NCI-H345 (cell line): ENCODE results near the gene LYRM7.
"Not testable (repeated sequence)": the region's sequence is repeated elsewhere in the genome, so short reads cannot be mapped to it uniquely, and the experiment has no call there.

Source experiments
- DNase-seq: peaks from one replicate; lab custom pipeline; 2025; lab: John Stamatoyannopoulos, UW

LYRM7 gene

DNA sequence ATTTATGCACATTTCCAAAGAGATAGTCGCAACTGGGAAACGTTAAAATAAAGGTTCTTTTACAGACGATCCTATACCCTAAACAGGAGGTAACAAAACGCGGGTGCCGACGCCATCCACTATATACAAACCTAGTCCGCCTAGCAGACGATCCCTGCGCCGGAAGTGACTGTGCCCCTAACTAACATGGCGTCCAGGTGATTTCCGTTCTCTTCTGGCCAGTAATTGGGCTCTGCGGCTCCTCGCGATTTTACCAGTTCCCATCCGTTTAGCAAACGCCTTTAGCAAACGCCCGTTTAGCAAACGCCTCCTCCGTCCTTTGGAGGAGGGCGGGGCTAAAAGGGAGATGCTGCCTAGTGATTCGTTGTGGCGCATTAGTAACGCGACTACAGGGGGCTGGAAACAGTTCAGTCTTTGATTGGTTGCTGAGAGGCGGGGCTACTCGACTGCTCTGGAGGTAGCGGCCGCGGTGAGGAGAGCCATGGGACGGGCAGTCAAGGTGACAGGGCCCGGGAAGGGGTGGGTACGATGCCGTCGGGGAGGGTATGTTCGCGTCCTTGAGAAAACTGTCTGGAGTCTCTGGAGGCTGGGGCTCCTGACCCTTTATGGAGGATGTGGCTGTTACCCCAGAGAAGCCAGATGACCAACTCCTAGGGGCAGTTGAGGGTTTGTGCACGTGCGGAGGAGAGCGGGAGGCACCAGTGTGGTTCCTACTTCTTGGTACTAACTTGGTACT, at the start of gene LYRM7:
Gene LYRM7 (plus strand): TSS at position 405 of the 736 bp plus-strand sequence. CDS start 77 bp downstream, at position 482.
- DNase-seq, result peak; percentile 99

- DNase-seq, result not testable (repeated sequence)
Measured at GRCh38 chr5:131127244-131127643, 43.5 kb upstream of the LYRM7 start.

- no peak for DNase-seq
Measured at GRCh38 chr5:131129306-131129705, 41.4 kb upstream of the LYRM7 start.

DNA sequence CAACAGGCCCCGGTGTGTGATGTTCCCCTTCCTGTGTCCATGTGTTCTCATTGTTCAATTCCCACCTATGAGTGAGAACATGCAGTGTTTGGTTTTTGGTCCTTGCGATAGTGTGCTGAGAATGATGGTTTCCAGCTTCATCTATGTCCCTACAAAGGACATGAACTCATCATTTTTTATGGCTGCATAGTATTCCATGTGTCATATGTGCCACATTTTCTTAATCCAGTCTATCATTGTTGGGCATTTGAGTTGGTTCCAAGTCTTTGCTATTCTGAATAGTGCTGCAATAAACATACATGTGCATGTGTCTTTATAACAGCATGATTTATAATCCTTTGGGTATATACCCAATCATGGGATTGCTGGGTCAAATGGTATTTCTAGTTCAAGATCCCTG, 37.7 kb upstream of the LYRM7 start:
- not testable (repeated sequence) for DNase-seq

DNA sequence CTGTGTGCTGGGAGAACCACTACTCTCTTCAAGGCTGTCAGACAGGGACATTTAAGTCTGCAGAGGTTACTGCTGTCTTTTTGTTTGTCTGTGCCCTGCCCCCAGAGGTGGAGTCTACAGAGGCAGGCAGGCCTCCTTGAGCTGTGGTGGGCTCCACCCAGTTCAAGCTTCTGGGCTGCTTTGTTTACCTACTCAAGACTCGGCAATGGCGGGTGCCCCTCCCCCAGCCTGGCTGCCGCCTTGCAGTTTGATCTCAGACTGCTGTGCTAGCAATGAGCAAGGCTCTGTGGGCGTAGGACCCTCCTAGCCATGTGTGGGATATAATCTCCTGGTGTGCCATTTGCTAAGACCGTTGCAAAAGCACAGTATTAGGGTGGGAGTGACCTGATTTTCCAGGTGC, 32.3 kb upstream of the LYRM7 start:
- DNase-seq, result not testable (repeated sequence)

DNA sequence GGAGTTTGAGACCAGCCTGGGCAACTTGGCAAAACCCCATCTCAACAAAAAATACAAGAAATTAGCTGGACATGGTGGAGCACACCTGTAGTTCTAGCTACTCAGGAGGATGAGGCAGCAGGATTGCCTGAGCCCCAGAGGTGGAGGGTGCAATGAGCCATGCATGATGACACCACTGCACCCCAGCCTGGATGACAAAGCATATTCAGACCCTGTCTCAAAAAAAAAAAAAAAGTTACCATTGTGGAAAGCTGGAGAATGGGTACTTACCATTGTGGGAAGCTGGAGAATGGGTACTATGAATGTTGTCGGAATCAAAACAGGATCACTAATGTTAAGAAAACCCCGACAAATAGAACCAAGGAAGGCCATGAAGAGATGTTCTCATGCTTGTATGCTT, 31.4 kb upstream of the LYRM7 start:
- DNase-seq, result no peak

GRCh38 chr5:131142970-131143617, 27.6 kb upstream of the LYRM7 start:
- no peak for DNase-seq

DNA sequence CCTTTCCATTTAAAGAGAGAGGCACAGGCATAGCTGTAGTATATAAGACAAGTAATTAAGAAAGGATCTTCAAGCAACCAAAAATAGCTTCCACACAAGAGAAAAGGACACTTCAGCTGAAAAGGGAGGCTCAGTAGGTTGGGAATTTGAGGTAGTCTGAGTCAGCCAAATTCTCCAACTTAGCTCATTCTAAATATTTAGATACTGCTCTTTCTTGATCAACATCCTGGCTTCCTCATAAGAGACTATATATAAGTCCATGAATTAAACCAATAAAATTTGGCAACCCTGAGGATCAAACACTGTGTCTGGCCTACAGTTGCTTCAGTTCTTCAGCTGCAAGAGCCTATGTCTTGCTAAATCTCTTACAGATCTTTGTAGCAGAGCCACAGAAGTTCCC, 23.5 kb upstream of the LYRM7 start:
- no peak for DNase-seq

GRCh38 chr5:131148835-131149234, 21.9 kb upstream of the LYRM7 start:
- DNase-seq, result no peak

DNA sequence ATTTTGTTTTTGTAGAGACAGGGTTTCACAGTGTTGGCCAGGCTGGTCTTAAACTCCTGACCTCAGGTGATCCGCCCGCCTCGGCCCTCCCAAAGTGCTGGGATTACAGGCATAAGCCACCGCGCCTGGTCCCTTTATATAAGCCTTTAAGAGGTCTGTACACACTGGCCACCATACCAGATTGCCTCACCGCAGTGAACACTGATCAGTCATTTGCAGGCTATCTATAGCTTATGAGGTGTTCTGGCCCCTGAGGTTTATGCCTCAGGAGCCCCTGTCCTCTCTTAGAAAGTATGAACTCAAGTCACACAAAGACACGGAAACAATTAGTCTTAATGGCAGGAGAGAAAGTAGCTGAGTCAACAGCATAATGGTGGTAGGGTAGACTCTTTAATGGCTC, 20.3 kb upstream of the LYRM7 start:
- DNase-seq, result no peak

DNA sequence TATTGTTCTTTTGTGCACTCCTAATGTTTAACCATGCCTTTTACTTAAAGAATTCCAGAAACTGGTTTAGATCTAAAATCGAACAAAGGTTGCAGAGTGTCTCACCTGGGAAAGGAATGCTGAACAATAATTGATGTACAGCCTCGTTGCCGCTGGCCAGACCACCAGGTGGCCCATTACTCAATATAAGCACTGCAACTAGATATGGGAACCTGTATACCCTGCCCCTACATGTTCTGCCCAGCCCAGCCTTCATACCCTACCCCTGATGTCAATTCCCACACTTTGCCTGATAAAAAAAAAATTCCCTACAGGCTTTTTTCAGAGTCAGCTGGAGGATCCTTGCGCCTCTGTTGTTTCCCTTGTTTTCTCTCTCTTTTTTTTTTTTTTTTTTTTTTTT, 19.5 kb upstream of the LYRM7 start:
- DNase-seq, result no peak

- no peak for DNase-seq
Measured at GRCh38 chr5:131156385-131156784, 14.4 kb upstream of the LYRM7 start.

- no peak for DNase-seq
Measured at GRCh38 chr5:131156957-131157356, 13.8 kb upstream of the LYRM7 start.

- no peak for DNase-seq
Measured at GRCh38 chr5:131160134-131160533, 10.6 kb upstream of the LYRM7 start.

DNA sequence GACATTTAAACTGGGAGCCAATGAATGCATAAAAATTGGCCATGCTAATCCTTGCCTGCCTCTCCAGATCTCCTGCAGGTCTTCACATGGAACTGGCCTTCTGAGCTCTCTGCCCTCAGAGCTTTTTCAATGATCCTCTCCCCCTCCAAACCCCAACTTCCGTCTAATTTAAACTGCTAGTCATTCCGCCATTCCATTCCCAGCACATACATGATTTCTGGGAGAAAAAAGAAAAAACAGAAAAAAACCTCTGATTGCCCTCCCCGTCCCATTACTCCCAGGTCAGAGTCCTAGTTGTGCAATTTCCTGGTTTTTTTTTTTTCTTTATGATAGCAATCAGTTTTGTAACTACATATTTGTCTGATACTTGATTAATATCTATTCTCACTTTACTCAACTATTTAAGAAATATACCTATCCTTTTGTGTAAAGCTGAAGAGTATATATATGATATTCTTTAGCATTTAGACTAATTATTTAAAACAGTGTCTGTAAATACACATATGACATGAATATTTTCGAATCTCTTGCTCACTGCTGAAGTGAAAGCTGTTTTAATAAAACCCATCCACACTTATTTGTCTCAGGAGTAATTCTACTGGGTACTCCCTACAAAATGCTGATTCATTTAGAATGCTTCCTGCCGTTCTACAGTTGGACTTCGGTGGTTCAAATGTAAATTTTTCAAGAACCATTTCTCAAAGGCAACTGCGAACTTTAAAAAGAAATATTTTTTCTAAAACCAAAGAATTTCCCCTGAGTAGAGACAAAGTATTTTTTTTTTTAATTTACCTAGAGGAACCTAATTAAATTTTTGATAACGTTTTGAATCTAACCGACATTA, 7.2 kb upstream of the LYRM7 start:
- DNase-seq, result no peak

DNA sequence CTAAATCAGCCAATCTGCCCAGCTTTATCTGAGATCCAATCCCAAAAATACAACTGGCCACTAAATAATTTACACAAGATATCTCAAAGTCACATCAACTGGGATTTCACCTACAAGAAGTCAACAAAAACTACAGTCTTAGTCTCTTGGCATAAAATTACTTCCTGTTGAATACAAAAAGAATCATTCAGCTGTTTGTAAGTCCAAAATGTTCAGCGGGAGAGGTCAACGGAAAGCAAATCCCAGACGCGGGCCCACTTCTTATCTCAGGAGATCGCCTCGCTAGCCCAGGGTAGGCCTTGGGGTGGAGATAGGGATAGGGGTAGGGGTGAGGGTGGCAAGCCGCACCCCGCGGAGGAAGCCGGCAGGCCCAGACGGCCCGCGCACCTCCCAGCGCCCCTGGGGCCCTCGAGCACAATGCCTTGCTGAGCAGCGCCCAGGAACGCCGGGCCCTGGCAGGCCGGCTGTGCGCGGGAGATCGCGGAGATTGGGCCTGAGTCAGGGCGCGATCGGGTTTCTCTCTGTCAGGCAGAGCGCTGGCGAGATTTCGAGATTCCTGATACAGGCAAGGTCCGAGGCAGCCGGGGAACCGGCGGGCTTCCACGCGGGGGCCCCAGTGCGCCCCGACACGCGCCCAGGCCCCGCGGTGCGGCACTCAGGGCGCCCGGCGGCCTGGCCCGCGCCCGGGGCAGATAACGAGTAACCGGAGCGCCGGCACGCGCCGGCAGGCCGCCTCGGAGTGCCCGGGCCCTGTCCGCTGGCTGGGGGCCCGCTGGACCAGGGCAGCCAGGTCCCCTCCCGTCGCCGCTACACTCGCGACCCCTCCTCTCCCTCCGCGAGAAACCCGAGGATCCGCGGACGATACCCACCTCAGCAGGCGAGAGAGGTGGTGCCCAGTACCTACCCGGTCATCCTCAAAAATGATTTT, 6.3 kb upstream of the LYRM7 start:
- DNase-seq, result peak; percentile 49

GRCh38 chr5:131165119-131165727, 5.5 kb upstream of the LYRM7 start, which contains the start of gene HINT1:
TSS of gene HINT1 (minus strand) at chr5:131165256. CDS start at chr5:131165205, 51 bp downstream.
- peak; percentile 89 for DNase-seq

GRCh38 chr5:131167615-131168014, 3.1 kb upstream of the LYRM7 start:
- DNase-seq, result no peak

GRCh38 chr5:131169810-131170539, 769 bp upstream of the LYRM7 start:
- no peak for DNase-seq

DNA sequence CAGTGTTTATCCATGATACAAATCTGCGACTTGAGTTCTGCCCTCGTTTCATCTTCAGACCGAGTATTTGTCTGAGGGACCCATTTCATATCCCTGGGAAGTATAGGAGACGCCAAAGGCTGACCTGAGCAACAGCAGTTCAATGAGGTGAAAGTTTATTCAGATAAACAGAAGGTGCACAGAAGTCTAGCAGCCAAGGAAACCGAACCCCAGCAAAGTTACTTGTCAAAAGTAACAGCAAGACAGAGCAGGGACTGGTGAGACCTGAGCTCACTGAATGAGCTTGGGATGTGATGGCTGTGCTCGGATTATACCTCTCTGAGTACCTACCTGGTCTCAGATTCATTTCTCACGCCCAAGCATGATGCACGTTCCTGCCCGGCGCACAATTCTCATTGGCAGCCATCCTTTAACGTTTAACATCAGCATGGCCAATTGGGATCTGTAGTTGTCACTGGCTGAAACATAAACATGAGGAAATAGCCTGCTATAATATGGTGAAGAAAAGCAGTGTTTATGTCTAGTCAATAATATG, 599 bp downstream of the LYRM7 start:
- DNase-seq, result no peak
